SU-DHL-6 (cell line): ENCODE data around the gene UPF3A.

Experiments
- EZH2phosphoT487 ChIP-seq: fragments of 200-600 bp; sonication (generic), shearing (Covaris generic); conservative IDR thresholded peaks from 2 replicates; pipeline ENCODE4 v1.6.1; 2018; ENCODE audit warnings: mild to moderate bottlenecking, antibody characterized with exemption, low read length, moderate library complexity, mixed read lengths
- TF ChIP-seq, protein P1 (sequence below): fragments of 200-600 bp; sonication (generic); IDR thresholded peaks from one replicate; pipeline ENCODE4 v1.5.1; 2017; ENCODE audit warnings: antibody characterized with exemption, mild to moderate bottlenecking, low read length, moderate library complexity; ENCODE audit not compliant: insufficient read depth, poor library complexity, severe bottlenecking

DNA sequence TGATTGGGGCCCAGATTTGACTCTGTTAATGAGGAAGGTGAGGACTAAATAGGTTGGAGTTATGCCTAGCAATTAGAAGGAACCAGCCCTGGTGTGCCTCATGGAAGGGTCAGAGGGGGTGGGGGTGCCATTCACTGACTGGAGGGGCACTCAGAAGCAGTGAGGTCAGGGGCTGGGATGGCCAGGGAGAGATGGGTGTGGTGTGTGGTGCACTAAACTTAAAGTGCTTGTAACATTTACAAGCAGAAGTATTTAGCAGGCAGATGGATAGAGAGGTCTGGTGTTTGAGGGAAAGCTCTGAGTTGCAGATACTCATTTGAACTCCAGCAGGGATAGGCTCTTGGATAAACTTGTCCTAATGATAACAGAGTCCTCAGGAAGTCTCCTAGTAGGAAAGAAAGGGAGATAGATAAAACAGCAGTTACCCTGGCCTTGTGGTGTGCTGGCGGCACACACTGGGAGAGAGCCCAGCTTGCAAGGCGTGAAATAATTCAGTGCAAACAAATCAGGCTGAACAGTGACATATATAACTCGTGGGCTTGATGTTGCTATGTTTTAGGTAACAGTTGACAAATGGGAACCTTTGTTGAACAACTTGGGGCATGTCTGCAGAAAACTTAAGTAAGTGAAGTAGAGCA is 20.0 kb upstream of the UPF3A start:
- TF ChIP-seq, protein P1, sequence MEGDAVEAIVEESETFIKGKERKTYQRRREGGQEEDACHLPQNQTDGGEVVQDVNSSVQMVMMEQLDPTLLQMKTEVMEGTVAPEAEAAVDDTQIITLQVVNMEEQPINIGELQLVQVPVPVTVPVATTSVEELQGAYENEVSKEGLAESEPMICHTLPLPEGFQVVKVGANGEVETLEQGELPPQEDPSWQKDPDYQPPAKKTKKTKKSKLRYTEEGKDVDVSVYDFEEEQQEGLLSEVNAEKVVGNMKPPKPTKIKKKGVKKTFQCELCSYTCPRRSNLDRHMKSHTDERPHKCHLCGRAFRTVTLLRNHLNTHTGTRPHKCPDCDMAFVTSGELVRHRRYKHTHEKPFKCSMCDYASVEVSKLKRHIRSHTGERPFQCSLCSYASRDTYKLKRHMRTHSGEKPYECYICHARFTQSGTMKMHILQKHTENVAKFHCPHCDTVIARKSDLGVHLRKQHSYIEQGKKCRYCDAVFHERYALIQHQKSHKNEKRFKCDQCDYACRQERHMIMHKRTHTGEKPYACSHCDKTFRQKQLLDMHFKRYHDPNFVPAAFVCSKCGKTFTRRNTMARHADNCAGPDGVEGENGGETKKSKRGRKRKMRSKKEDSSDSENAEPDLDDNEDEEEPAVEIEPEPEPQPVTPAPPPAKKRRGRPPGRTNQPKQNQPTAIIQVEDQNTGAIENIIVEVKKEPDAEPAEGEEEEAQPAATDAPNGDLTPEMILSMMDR, result no peak
- no peak for TF ChIP-seq EZH2phosphoT487
